Activated CD8-positive, alpha-beta memory T cell treated with anti-CD3 and anti-CD28 coated beads, Interleukin-2, amount 50 U/mL, for 24 hours (primary cell): ENCODE measurements around the gene DENND6A.

Experiments used
- DNase-seq: peaks from one replicate; pipeline ENCODE4 v3.0.0-alpha.2; 2020; ENCODE audit errors: extremely low read depth

Gene DENND6A

DNA sequence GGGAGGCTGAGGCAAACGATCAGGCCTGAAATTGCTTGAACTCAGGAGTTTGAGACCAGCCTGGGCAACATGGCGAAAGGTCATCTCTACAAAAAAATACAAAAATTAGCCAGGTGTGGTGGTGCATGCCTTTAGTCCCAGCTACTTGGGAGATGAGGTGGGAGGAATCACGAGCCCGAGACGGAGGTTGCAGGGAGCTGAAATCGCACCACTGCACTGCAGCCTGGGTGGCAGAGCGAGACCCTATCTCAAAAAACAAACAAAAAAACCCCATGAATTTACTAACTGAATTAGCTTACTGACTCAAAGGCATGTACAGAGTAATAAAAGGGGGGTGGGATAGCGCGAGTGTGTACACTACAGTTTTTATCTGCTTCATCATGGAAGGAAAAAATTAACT lies 115.1 kb downstream of the DENND6A start:
- no peak for DNase-seq

DNA sequence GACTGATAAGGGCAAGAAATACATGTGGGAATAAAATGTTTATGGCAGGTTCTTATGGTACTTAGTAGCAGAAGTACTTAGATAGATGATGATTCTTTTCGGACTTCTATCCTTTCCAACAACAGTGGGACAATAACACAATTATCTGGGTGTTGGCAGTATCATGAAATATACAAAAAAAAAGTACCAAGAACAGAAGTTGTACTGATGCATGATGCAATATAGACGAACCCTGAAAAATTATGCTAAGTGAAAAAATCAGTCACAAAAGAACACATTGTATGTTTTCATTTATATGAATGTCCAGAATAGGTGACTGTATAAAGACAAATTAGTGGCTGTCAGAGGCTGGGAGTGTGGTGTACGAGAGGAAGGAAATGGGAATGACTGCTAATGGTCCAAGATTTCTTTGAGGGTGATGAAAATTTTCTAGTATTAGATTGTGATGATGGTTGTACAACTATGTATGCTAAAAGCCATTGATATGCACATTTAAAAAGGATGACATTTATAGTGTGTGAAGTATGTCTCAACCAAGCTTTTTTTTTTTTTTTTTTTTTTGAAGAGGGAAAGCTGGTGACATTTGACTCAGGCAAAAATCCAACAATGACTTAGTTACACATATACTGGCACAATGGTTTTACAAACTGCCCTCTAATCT lies 116.8 kb downstream of the DENND6A start:
- no peak for DNase-seq
